ENCODE measurements around the gene POU2AF1. TPM values are rescaled to one million over a fixed set of nuclear protein-coding genes. Genes with fewer than 3 reads are reported as not detected.

The POU2AF1 gene
- total RNA-seq, 1 experiment from 2014 or later, result not detected

GRCh38 chr11:111387363-111387762 lies 8.3 kb upstream of the POU2AF1 start:
- no peak for DNase-seq (ENCODE audit: low read depth)

GRCh38 chr11:111386611-111387150 lies 7.6 kb upstream of the POU2AF1 start:
- no peak for DNase-seq (ENCODE audit: low read depth)

- no peak for DNase-seq (ENCODE audit: low read depth)
Observed at GRCh38 chr11:111384494-111384893, 5.4 kb upstream of the POU2AF1 start.

GRCh38 chr11:111382451-111382850 lies 3.4 kb upstream of the POU2AF1 start:
- DNase-seq (ENCODE audit: low read depth), result no peak

GRCh38 chr11:111379602-111380136 lies 594 bp upstream of the POU2AF1 start:
- no peak for DNase-seq (ENCODE audit: low read depth)

- no peak for DNase-seq (ENCODE audit: low read depth)
Observed at GRCh38 chr11:111378185-111378860, 752 bp downstream of the POU2AF1 start.

GRCh38 chr11:111376181-111376871 lies 2.7 kb downstream of the POU2AF1 start:
- no peak for DNase-seq (ENCODE audit: low read depth)

- DNase-seq (ENCODE audit: low read depth), result no peak
Observed at GRCh38 chr11:111373590-111373989, 5.5 kb downstream of the POU2AF1 start.

- no peak for DNase-seq (ENCODE audit: low read depth)
Observed at GRCh38 chr11:111372538-111372937, 6.5 kb downstream of the POU2AF1 start.

GRCh38 chr11:111370902-111371578 lies 8.0 kb downstream of the POU2AF1 start:
- no peak for DNase-seq (ENCODE audit: low read depth)

- no peak for DNase-seq (ENCODE audit: low read depth)
Observed at GRCh38 chr11:111370270-111370901, 8.7 kb downstream of the POU2AF1 start.

GRCh38 chr11:111368285-111368560 lies 10.9 kb downstream of the POU2AF1 start:
- DNase-seq (ENCODE audit: low read depth), result no peak

GRCh38 chr11:111367411-111368284 lies 11.4 kb downstream of the POU2AF1 start:
- no peak for DNase-seq (ENCODE audit: low read depth)

- no peak for DNase-seq (ENCODE audit: low read depth)
Observed at GRCh38 chr11:111366560-111367410, 12.3 kb downstream of the POU2AF1 start.

- no peak for DNase-seq (ENCODE audit: low read depth)
Observed at GRCh38 chr11:111365722-111366559, 13.1 kb downstream of the POU2AF1 start.

- no peak for DNase-seq (ENCODE audit: low read depth)
Observed at GRCh38 chr11:111364503-111364902, 14.6 kb downstream of the POU2AF1 start.

GRCh38 chr11:111363985-111364384 lies 15.1 kb downstream of the POU2AF1 start:
- DNase-seq (ENCODE audit: low read depth), result no peak

- DNase-seq (ENCODE audit: low read depth), result no peak
Observed at GRCh38 chr11:111362887-111363411, 16.1 kb downstream of the POU2AF1 start.

- DNase-seq (ENCODE audit: low read depth), result no peak
Observed at GRCh38 chr11:111361874-111362273, 17.2 kb downstream of the POU2AF1 start.
